Measurements from ENCODE around the gene TMUB1. TPM values are rescaled to one million over a fixed set of nuclear protein-coding genes. Genes with fewer than 3 reads are reported as not detected.

TMUB1 gene
- 40.3 TPM for total RNA-seq

- peaks cover 62% of the 10 kb centered on the region for H3K4me1 ChIP-seq
- TF ChIP-seq POLR2AphosphoS5 (IDR thresholded peaks at IDR 0.05; ENCODE audit: insufficient read depth in 1 of 2, low read depth in 1 of 2) (peak in 1 of 2 donors; percentile 69), CTCF (IDR thresholded peaks at IDR 0.05) (no peak), POLR2A (IDR thresholded peaks at IDR 0.05) (peak in 1 of 2 donors; percentile 39)
- H3K27me3 ChIP-seq, result no peaks in the 10 kb centered on the region
- peak within 1 kb of the TSS; percentile 77 to 82 for H3K4me3 ChIP-seq
- H3K9me3 ChIP-seq, result no peaks in the 10 kb centered on the region
- intact Hi-C loops (cut with DNase I), result loop anchor here (2.0 kb wide), 1 partner anchor 54 kb away; the partner anchor contains the start of gene ABCB8
- H3K27ac ChIP-seq, result peak within 1 kb of the TSS; percentile 97
- H3K36me3 ChIP-seq, result no peaks in the 10 kb centered on the region
- DNase-seq (ENCODE audit: extremely low spot score in 2 of 2), result no peak
Observed at GRCh38 chr7:151083071-151083823, at the start of gene TMUB1. TMUB1 (minus strand) TSS chr7:151083493; CDS start chr7:151082563, 930 bp downstream.

GRCh38 chr7:151132461-151133205, 49.3 kb upstream of the TMUB1 start:
- Histone ChIP-seq H3K36me3 (peaks cover 0 to 90% of the 10 kb centered on the region in 2 donors), H3K9me3 (no peaks in the 10 kb centered on the region), H3K4me3 (no peak overlapping the region), H3K27ac (no peak overlapping the region), H3K27me3 (no peaks in the 10 kb centered on the region), H3K4me1 (no peaks in the 10 kb centered on the region)
- TF ChIP-seq POLR2A (IDR thresholded peaks at IDR 0.05) (no peak), CTCF (IDR thresholded peaks at IDR 0.05) (no peak), POLR2AphosphoS5 (IDR thresholded peaks at IDR 0.05; ENCODE audit: insufficient read depth in 1 of 2, low read depth in 1 of 2) (no peak)
- DNase-seq (ENCODE audit: extremely low spot score in 2 of 2), result no peak
- intact Hi-C loops (cut with DNase I), result no loop called here

- Histone ChIP-seq H3K27me3 (no peaks in the 10 kb centered on the region), H3K4me1 (peaks cover 5% of the 10 kb centered on the region), H3K4me3 (no peak overlapping the region), H3K36me3 (peaks cover 0 to 81% of the 10 kb centered on the region in 2 donors), H3K27ac (no peak overlapping the region), H3K9me3 (no peaks in the 10 kb centered on the region)
- intact Hi-C loops (cut with DNase I), result no loop called here
- no peak for TF ChIP-seq POLR2AphosphoS5 (IDR thresholded peaks at IDR 0.05; ENCODE audit: insufficient read depth in 1 of 2, low read depth in 1 of 2)
- no peak for TF ChIP-seq POLR2A (IDR thresholded peaks at IDR 0.05)
- no peak for TF ChIP-seq CTCF (IDR thresholded peaks at IDR 0.05)
- no peak for DNase-seq (ENCODE audit: extremely low spot score in 2 of 2)
Observed at GRCh38 chr7:151131592-151132293, 48.5 kb upstream of the TMUB1 start.

GRCh38 chr7:151131224-151131591, 47.9 kb upstream of the TMUB1 start:
- peaks cover 10% of the 10 kb centered on the region for H3K4me1 ChIP-seq
- intact Hi-C loops (cut with DNase I), result no loop called here
- no peak for DNase-seq (ENCODE audit: extremely low spot score in 2 of 2)
- peaks cover 0 to 76% of the 10 kb centered on the region in 2 donors for H3K36me3 ChIP-seq
- no peaks in the 10 kb centered on the region for H3K9me3 ChIP-seq
- no peak for TF ChIP-seq CTCF (IDR thresholded peaks at IDR 0.05)
- no peak for TF ChIP-seq POLR2A (IDR thresholded peaks at IDR 0.05)
- TF ChIP-seq POLR2AphosphoS5 (IDR thresholded peaks at IDR 0.05; ENCODE audit: insufficient read depth in 1 of 2, low read depth in 1 of 2), result no peak
- no peak overlapping the region for H3K4me3 ChIP-seq
- H3K27me3 ChIP-seq, result no peaks in the 10 kb centered on the region
- H3K27ac ChIP-seq, result no peak overlapping the region
